GM12865 (cell line): ENCODE measurements around the gene TSG101.

Experiments
- DNase-seq: peaks from one replicate; pipeline ENCODE4 v3.0.0; 2010; ENCODE audit warnings: low read depth
- H3K4me3 ChIP-seq: 2 replicates; pipeline ENCODE4 v1.5.1; 2011; ENCODE audit warnings: mild to moderate bottlenecking, low read depth, low read length, control low read depth
- CTCF ChIP-seq: IDR thresholded peaks from 2 replicates; pipeline ENCODE4 v1.5.1; 2011; ENCODE audit warnings: low read length, control low read depth, low read depth, inconsistent platforms; ENCODE audit not compliant: insufficient read depth; ENCODE audit errors: missing control alignments

TSG101 gene

GRCh38 chr11:18548001-18548400 lies 21.3 kb upstream of the TSG101 start:
- TF ChIP-seq CTCF: no peak
- no peak for DNase-seq
- no peak overlapping the region for H3K4me3 ChIP-seq

- peak; percentile 32 for DNase-seq
- TF ChIP-seq CTCF: peak; percentile 37
- no peak overlapping the region for H3K4me3 ChIP-seq
Observed at GRCh38 chr11:18540207-18541009, 13.7 kb upstream of the TSG101 start.

- no peak overlapping the region for H3K4me3 ChIP-seq
- DNase-seq: no peak
- no peak for TF ChIP-seq CTCF
Observed at GRCh38 chr11:18536209-18536608, 9.5 kb upstream of the TSG101 start.

GRCh38 chr11:18534245-18534644 lies 7.5 kb upstream of the TSG101 start:
- H3K4me3 ChIP-seq: no peak overlapping the region
- no peak for TF ChIP-seq CTCF
- DNase-seq: no peak

GRCh38 chr11:18533365-18533764 lies 6.6 kb upstream of the TSG101 start:
- TF ChIP-seq CTCF: no peak
- DNase-seq: no peak
- no peak overlapping the region for H3K4me3 ChIP-seq

- peak; percentile 16 for DNase-seq
- H3K4me3 ChIP-seq: peak overlapping the region; percentile 89
- TF ChIP-seq CTCF: no peak
Observed at GRCh38 chr11:18527512-18527911, 770 bp upstream of the TSG101 start.

- H3K4me3 ChIP-seq: peak overlapping the region; percentile 89
- no peak for DNase-seq
- TF ChIP-seq CTCF: no peak
Observed at GRCh38 chr11:18526130-18526520, 617 bp downstream of the TSG101 start.
